GM21526 (cell line): ENCODE results near the gene TP53AIP1.

Experiments used
- ATAC-seq: cut with Tn5 transposase; IDR thresholded peaks from one replicate; pipeline ENCODE4 v1.9.1; 2021; ENCODE audit warnings: moderate library complexity; ENCODE audit not compliant: unreplicated experiment, low FRiP score

Gene TP53AIP1, protein sequence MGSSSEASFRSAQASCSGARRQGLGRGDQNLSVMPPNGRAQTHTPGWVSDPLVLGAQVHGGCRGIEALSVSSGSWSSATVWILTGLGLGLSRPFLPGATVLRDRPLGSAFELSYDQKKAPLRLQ

DNA sequence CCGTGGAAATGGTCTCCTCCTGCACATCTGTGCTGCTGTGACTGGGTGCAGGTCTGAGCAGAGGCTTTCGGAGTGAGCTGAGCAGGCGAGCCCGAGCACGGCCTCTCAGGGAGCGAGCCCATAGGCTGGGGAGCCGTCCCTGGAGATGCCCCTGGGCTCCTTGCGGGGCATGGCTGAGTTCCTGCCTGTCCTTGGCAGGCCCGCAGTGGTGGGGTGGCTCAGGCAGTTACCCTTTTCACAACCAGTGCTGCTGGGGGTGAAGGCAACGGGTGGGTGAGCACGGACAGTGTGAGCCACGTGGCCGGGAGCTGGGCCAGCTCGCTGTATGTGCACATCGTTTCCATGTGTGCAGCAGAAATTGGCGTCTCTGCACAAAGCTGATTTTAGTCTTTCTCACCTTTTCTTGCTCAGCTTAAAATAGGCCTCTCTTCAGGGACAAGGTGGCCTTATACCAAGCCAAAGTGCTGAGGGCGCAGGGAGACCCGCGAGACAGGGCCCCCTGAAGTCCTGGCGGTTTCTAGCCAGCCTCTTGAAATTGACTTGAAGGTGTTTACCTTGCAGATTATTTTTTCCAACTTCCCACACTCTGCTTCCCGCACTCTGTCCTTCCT, at the start of gene TP53AIP1:
Gene TP53AIP1, minus strand, starts transcription at position 55 of the 611 bp plus-strand sequence. CDS start 5,053 bp downstream, outside the sequence.
- ATAC-seq = no peak

DNA sequence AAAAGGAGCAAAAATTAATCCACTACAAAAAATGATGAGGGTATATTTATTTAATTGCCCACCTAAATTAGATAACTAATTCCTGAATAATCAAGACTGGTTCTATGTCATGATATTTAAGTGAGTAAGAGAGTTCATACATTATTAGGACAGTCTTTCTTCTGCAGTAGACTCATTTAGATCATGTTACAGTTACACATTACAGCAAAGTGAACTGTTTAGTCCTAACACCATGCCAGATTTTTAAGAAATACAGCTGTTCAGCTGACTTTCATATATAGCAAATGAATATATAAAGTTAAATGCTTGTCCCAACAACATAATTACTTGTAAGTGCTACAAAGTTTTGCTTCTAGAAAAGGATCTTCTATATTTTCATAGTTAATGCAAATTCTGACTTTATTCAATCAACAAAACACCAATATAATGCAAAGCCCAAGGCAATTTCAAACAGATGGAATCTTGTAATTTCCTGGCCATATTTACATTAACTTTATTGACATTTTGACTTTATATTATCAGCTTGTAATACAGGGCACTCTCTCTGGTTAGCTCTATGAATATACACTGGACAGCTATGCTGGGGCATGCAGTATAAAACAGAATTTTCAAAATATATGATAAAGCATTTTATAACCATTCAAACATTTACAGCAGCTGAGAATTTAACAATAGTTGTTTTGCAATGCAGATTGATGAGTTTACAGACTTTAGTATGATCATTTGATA, 45.7 kb upstream of the TP53AIP1 start:
- no peak for ATAC-seq

DNA sequence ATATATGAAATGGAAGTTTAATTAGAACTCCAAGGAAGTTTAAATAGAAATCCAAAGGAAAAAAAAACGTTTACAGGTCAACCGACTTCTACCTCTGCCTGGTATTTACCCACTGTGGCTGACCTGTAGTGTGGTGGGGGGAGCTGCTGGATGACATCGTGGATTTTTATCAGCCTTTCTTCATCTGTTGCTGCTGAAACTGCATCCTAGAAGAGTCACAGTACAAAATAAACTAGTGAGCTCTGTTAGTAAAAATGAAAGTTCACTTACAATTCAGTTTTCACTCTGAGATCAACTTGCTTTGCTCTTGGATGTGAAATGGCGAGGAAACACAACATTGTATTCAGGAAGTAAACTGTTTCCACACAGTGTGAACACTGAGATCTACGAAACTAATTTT, 43.2 kb upstream of the TP53AIP1 start:
- ATAC-seq = no peak

DNA sequence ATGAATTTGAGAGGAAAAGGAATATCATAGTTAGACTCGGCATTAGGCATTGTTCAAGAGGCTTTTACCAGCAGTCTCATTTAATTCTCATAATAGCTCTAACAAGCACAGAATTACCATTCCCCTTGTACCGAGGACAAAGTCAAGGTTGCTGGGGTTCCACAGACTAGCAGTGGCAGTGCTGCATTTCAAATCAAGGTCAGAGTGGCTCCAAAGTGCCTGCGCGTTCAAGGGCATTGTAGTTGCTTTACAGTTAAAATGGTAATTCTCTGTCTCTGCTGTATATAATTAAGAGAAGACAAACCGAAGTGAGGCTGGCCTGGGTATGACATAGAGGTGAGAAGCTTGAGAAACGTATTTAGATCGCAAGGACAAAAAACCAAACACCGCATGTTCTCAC, 40.4 kb upstream of the TP53AIP1 start:
- no peak for ATAC-seq

DNA sequence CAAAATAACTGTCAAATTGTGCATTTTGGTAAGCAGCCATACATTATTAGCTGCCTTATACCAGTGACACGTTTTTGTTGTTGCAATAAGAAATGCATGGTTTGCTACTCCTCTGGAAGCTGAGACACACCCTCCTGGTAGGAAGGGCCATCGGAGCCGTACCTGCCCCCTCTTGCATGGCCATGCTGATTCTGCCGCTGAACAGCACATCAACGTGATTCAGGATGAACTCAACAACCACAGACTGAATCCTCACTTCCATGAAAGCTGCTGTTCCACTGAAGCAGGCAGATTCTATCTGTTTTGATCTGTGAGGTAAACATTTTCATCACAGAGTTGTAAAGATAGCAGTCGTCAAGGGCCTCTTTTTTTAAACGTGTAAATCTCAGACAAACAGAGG, 38.6 kb upstream of the TP53AIP1 start:
- ATAC-seq = no peak

DNA sequence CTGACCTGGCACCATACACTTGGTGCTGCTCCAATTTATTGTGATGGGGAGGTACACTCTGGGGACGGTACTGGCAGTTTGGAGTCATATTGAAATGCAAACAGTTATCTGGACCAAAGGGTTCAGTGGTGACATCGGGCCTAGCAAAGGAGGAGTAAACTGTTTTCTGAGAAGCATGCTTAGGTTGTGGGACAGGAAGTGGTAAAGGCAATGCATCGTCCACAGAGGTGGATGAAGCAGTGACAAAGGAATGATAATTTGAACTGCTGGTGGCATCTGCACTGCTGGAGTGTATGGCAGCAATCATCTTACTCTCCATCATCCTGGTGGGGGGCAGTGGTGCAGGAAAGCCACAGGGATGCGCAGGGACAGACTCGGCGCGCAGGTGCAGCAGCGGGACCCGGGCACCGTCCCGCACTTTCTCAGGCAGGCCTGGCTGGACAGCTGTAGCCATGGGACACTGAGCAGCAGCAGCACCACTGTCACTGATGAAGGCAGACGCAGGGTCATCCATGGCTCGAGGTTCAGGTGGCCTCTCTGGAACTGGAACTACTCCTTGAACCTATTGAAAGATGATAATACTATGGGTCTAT, 28.0 kb upstream of the TP53AIP1 start:
- ATAC-seq = no peak

DNA sequence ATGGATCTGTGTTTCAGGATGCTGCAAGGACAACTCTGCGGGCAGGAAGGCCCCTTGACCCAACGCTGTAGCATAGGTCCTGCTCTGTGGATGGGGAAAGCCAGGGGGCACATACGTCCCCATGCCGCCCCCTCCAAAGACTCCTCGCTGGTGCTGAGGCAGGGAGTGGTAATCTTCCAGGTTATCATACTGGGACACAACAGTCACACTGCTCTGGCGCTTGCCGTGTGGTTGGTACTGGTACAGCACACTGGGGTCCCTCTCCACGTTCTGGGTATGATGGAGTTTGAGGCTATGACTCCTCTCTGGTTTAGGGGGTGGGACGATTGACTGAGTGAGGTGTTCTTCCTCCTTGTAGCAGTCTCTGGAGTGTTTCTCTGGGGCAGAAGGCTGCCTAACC, 26.2 kb upstream of the TP53AIP1 start:
- no peak for ATAC-seq

DNA sequence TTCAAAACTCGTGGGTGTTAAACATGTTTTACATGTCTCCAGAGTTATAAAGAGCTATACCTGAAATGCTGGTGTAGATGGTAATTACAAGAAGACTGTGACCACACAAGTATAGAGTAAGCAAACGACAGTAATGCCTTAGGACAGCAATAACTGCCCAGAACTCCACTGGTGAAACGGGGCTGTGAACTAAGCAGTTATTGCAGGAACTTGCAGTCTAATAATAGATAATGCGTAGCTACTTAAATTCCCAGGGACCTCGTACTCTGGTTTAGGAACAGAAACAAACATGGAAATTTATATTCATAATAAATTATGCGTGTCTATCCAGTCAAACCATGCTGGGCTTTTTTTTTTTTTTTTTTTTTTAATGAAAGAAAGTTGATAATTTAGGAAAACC, 24.9 kb upstream of the TP53AIP1 start:
- ATAC-seq = no peak

DNA sequence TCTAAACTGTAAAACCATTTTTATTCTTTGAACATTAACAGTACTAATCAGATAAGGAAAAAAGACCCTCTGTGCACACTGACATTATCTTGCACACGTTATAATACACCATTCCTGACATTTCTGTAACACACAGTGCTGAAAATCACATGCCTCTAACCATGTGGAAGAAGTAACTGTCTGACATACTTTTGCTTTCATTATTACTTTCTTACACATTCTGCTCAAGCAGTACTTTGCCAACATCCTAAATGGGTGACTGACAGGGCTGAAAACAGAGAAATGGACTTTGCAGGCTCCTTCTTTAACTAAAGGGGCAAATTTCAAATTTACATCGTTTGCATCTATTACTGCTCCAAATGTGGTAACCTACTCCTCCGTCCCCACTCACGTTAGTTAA, 22.8 kb upstream of the TP53AIP1 start:
- peak; percentile 98 for ATAC-seq

DNA sequence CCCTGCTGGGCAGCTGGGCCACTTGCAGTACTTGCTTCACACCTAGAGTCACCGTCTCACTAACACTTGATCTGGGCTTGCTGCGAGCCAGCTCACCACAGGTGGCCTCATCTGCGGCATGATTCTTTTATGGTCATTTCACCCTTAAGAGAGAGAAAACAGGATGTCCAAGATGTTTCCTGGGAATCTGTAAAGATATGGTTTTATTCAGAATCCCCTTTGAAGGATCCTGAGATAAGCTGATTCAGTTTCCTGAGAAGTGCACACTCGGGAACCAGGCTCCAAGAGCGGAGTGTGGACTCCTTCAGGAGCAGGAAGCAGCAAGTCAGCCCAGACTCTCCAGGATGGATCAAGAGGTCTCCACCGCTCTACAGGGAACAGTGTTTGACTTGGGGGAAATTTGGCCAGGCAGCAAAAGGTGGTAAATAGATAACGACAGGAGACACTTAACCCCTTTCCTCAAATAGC, 21.8 kb upstream of the TP53AIP1 start:
- ATAC-seq = no peak

DNA sequence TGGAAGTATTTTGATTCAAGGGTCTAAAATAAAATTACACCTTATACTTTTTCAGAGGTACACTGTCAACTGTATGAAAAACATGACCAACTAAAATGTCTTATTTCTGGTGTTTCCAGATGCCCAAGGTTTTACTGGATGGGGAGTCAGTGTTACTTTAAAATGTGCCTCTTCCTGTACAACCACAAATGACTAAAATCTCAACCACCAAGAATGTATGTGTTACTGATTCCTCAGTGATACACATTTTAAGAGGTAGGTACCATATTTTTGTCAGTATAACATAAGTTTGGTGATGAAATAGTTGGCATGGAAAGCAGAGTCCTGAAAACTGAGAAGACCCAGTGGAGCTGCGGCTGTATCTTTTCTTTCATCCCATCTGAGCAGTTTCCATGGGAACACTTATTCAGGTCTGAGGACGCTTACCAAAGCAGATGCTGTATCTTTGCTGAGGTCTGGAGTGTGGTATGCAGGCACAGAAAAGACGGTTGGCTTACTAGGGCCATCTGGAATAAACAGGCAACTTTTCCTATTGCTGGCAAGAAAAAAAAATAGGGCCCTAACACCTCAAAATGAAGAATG, 21.2 kb upstream of the TP53AIP1 start:
- no peak for ATAC-seq

DNA sequence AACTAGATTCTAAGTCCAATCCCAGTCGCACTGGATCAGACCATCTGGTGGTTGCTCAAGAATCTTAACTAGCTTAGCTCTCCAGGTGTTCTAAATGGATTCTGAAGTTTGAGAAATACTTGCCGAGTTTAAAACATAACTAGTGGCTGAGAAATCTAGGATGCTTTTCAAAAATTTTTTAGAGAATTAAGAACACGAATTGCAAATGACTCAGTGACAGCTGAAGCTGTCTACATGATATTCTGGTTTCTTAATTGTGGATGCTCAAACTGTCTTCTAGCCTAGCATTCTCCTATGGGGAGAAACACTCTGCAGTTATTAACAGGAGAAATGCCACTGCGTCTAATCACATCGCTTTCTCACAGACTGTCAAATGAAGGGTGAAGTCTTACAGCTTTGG, 20.2 kb upstream of the TP53AIP1 start:
- no peak for ATAC-seq

DNA sequence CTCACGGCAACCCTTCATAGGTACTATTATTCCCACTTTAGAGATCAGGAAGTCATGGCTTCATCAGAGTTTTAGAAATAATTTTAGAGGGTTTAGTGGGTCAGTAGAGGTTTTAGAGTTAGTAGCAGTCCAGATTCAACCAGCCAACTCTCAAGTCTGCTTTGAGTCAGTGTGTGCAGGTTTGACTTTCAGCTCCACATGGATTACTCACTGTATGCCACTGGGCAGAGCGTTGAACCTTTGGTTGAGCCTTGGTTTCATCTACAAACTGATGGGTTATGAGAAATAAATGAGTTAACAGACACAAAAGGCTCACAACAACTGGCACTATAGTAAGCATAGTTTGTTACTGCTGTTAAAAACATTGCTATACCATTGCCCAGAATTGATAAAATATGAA, 19.0 kb upstream of the TP53AIP1 start:
- ATAC-seq = no peak

DNA sequence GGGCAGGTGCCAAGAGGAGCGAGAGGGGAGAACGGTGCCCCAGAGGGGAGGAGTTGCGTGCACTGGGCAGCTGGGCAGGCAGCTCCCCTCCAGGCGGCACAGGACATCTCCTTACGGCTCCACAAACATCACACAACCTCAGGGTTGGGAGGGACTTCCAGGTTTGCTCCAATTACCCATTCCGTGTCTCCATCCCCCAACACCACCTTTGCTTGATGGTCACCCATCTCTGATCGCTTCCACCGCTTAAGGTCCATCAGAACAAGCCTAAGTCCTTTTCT, 14.5 kb upstream of the TP53AIP1 start:
- no peak for ATAC-seq

DNA sequence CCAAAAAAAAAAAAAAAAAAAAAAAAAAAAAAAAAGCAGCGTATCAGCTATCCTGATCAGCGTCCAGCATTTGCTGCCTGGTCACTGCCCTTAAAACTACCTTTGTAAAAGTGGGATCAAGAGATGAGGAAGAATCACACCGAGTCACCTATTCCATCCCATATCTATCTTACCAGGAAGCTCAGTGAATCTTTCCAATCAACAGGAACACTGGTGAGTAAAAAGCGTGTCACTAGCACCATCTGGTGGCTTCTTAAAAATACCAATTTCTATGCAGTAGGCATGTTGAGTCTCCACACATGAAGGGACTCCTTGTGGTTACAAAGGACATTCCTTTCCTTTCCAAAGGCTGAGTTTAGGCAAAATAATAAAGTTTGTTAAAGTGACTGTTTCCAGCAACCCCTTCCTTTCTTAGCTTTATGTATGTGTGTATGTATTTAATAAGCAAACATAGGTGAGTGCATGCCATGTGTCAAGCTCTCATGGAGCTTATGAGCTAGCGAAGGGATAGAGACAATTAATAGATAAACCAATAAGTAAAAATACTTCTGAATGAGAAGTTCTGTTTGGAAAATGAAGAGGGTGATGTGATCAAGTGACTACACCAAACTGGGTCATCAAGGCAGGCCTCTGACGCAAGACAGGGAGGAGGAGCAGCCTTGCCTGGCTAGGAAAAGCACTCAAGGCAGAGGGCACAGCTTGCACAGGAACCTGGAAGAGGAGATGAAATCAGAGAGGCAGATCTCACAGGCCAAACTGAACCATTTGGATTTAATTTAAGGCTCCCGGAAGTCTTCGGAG, 13.9 kb upstream of the TP53AIP1 start:
- ATAC-seq = peak; percentile 55

DNA sequence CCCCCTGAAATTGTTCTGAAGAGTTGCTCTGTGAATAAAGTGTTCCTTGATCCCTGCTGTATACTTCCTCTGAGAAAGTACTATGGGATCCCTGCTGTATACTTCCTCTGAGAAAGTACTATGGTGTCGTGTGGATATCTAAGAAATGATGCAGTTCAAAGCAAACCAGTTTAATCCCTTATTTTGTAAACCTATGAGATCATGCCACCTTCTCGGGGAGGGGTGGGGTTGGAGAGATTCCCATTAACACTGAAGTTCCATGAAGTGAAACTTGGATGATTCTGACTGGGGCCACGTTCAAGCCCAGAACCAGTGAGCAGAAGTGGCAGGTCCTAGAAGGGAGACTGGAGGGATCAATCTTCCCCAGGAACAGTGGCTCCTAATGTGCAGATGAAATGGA, 13.0 kb upstream of the TP53AIP1 start:
- no peak for ATAC-seq

DNA sequence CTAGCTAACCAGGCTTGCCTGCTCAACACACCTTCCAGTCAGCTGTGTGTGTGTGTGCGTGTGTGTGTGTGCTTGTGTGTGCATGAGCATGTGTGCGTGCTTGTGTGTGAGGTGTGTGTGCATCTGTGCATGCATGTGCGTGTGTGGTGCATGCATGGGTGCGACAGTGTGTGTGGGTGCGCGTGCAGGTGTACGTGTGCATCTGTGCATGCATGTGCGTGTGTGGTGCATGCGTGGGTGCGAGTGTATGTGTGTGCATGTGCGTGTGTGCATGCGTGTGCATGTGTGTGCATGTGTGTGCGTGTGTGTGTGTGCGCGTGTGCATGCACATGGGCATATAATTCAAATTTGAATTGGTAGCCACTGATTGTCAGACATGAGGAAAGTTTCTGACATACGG, 10.5 kb upstream of the TP53AIP1 start:
- no peak for ATAC-seq

DNA sequence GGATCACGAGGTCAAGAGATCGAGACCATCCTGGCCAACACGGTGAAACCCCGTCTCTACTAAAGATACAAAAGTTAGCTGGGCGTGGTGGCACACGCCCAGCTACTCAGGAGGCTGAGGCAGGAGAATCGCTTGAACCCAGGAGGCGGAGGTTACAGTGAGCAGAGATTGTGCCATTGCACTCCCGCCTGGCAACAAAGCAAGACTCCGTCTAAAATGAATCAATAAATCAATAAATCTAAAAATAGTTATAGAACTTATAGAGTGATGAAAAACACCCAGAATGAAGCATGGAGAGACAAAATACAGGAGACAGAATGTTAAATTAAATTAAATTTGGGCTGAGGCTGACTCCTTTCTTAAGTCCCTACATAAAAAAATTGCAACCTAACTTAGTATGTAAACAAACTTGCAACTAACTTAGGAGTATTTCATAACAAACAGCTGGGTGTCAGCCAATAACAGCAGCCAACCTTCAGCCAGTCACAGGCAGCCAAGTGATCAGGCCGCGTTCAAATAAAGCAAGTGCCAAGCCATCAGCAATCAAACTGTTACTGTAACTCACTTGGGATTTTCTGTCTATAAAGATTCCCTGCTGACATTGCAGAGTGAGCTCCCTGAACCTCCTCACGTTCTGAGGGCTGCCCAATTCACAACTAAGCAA, 7.3 kb upstream of the TP53AIP1 start:
- ATAC-seq = no peak

DNA sequence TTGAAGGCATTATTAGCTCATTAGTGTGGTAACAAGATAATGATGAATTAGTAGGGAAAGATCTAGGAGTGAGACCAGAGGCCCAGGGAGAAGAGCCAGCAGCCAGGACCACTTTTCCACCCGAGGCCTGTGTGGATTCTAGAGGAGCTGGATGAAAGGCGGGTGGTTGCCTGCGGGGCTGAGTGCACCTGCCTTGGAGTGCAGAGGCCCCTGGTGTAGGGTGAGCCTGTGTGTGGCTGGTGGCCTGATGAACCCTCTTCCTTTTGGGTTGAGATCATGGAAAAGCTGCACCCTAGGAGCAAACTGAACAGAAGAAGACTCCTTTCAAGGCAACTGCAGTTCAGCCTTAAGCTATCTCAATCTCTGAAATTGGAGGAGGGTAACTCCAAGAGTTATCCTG, 5.9 kb upstream of the TP53AIP1 start:
- ATAC-seq = no peak

DNA sequence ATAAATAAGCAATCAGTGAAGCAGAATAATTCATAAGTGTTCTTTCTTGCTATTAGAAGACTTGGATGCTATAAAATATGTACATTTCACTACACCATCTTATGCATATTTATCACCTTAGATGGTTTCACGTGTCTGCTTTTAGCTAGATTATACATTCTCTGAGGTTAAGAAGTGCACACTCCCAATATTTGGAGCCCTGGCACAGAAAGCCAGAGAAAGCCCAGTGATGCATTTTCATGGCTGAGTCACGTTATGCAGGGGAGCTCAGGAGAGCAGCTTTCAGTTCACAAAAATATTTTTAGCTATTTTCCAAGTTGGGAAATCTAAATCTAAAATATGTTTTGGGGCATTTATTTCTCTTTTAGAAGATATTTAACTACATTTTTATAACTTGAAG, 5.1 kb upstream of the TP53AIP1 start:
- ATAC-seq = no peak
